ENCODE results near the gene NDUFS6. TPM values are rescaled to one million over a fixed set of nuclear protein-coding genes. Genes with fewer than 3 reads are reported as not detected.
"Not testable (repeated sequence)": the region's sequence is repeated elsewhere in the genome, so short reads cannot be mapped to it uniquely, and the experiment has no call there.

Gene NDUFS6
- total RNA-seq, 4 donors from 2014 or later = 36.1 to 72.7 (median 57.3) TPM

GRCh38 chr5:1838013-1838412 lies 36.8 kb downstream of the NDUFS6 start:
- no peak for DNase-seq
- H3K27ac ChIP-seq = no peak overlapping the region
- intact Hi-C loops (cut with DNase I) = no loop called here
- H3K36me3 ChIP-seq = no peaks in the 10 kb centered on the region
- peaks cover 0 to 84% (median 0%) of the 10 kb centered on the region in 4 donors for H3K27me3 ChIP-seq
- no peak for TF ChIP-seq CTCF (IDR thresholded peaks at IDR 0.05)
- no peak for TF ChIP-seq POLR2A (IDR thresholded peaks at IDR 0.05)
- 78 to 79% methylated on average over 4 to 6 of the region's 9 CpGs for WGBS, 2 donors
- no peak overlapping the region for H3K4me3 ChIP-seq
- H3K4me1 ChIP-seq = no peaks in the 10 kb centered on the region
- no peaks in the 10 kb centered on the region for H3K9me3 ChIP-seq

- intact Hi-C loops (cut with DNase I) = no loop called here
- Histone ChIP-seq H3K27ac (no peak overlapping the region), H3K36me3 (no peaks in the 10 kb centered on the region), H3K4me3 (no peak overlapping the region), H3K4me1 (no peaks in the 10 kb centered on the region), H3K27me3 (peaks cover 0 to 83% (median 0%) of the 10 kb centered on the region in 4 donors), H3K9me3 (no peaks in the 10 kb centered on the region)
- no peak for DNase-seq
- TF ChIP-seq CTCF (IDR thresholded peaks at IDR 0.05) = no peak
- 33 to 93% methylated on average over 1 to 4 of the region's 20 CpGs for WGBS, 2 donors
These were observed 38.9 kb downstream of the NDUFS6 start for GRCh38 chr5:1840071-1840547.

- 53 to 71% methylated on average over 6 to 31 of the region's 31 CpGs for WGBS, 2 donors
- intact Hi-C loops (cut with DNase I) = no loop called here
- TF ChIP-seq POLR2A (IDR thresholded peaks at IDR 0.05) = no peak
- TF ChIP-seq CTCF (IDR thresholded peaks at IDR 0.05) = no peak
- no peaks in the 10 kb centered on the region for H3K4me1 ChIP-seq
- H3K4me3 ChIP-seq = no peak overlapping the region
- no peak overlapping the region for H3K27ac ChIP-seq
- H3K27me3 ChIP-seq = peaks cover 0 to 79% (median 0%) of the 10 kb centered on the region in 4 donors
- no peak for DNase-seq
- H3K36me3 ChIP-seq = no peaks in the 10 kb centered on the region
- no peaks in the 10 kb centered on the region for H3K9me3 ChIP-seq
These were observed 39.7 kb downstream of the NDUFS6 start for GRCh38 chr5:1840741-1841521.

- TF ChIP-seq POLR2A (IDR thresholded peaks at IDR 0.05) (no peak), CTCF (IDR thresholded peaks at IDR 0.05) (no peak)
- Histone ChIP-seq H3K9me3 (no peaks in the 10 kb centered on the region), H3K4me3 (no peak overlapping the region), H3K36me3 (no peaks in the 10 kb centered on the region), H3K4me1 (no peaks in the 10 kb centered on the region), H3K27me3 (peaks cover 0 to 80% (median 0%) of the 10 kb centered on the region in 4 donors), H3K27ac (no peak overlapping the region)
- no peak for DNase-seq
- intact Hi-C loops (cut with DNase I) = no loop called here
- WGBS, 2 donors = 57 to 58% methylated on average over 17 of the region's 17 CpGs
These were observed 41.0 kb downstream of the NDUFS6 start for GRCh38 chr5:1842004-1842819.

- intact Hi-C loops (cut with DNase I); H3K4me3 ChIP-seq; H3K9me3 ChIP-seq; DNase-seq; H3K27ac ChIP-seq; H3K36me3 ChIP-seq; H3K4me1 ChIP-seq: not testable (repeated sequence)
- WGBS, 2 donors = 84 to 91% methylated on average over 7 to 10 of the region's 10 CpGs
- peaks cover 0 to 85% (median 0%) of the 10 kb centered on the region in 4 donors for H3K27me3 ChIP-seq
These were observed 42.6 kb downstream of the NDUFS6 start for GRCh38 chr5:1843761-1844160.
